GM20431 (cell line): ENCODE measurements around the gene LENEP.

Experiments used
- in situ Hi-C: fragments of 300-500 bp; cut with MseI, MboI; formaldehyde crosslinking; loops from one replicate; pipeline ENCODE4 v1.15.0; 2020; ENCODE audit warnings: low sequenced_read_pairs; ENCODE audit not compliant: unreplicated experiment

LENEP gene

DNA sequence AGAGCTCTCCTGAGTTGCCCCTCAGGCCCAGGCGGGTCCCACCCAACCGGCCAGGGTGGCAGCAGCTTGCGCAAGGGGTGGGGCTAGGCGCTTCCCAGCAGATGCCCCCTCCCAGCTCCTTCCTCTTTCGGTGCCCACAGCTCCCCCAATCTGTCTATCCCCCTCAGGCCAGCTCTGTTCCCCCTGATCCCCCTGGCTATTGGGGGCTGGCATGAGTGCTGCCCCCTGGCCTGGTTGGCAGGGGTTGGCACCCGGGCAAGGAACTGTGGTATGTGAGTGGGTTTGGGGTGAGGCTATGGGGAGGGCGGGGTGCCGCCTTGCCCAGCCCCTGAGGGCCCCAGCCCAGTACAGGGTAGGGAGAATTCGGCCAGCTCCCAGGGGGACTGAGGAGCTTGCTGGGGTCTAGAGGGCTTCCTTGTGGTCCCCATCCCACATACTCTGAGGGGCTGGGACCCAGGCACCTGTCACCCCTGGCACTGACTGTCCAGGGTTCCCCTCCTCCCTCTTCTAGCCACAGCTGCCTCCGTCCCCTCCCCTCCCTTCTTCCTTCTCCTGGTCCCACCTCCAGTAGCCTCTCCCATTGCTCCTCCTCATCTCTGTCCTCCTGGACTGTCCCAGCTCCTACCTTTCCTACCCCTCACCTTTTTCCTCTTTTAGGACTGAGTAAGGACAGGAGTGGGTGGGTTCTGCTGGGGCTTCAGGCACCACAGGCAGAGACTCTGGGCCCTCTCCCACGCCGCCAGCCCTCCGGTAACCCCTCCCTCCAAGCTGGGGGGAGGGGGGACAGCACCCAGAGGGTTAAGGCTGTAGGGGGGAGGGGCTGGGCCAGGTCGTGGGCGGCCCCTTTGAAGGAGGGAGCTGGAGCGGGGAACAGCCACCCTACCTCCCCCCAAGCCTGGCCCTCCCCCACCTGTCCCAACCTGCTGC, 14.9 kb downstream of the LENEP start:
- in situ Hi-C loops: no loop called here

DNA sequence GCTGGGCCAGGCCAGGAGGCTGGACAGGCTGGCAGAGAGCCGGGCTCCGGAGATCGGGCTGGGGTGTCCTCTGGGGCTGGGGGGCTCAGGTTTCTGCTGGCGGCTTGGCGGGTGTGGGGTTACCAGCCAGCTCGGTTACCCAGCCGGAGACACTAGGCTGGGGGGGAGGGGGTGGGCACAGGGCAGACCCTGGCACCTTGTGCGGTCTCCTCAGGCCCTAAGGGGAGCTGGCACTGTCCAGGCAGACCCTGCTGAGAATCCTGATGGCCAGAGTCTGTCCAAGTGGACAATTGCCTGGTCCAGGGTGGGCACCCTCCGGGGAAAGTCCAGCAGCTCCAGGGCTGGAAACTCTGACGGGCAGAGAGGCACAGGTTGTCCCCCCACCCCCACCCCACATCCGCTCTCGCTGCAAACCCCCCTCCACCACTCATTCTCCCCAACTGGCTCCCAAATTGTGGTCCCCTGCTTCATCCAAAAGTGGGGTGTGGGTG, 15.9 kb downstream of the LENEP start:
- in situ Hi-C loops: no loop called here

DNA sequence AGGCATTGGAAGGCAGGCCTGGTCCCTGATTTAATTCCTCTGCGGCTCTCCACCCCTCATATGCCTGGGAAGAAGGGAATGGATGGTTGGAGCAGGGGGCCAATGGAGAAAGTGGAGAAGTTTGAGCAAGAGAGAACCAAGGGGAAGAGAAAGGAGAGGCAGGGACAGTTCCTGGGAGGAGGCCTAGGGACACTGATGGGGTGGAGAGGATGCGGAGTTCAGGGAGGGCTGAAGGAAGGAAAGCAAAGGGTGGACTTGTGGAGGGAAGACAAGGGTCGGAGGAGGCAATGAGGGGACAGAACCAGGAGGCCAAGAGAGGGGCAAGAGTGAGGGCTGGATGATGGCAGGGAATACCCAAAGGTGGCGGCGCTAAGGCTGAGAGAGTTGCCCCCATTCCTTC, 16.4 kb downstream of the LENEP start:
- in situ Hi-C loops: no loop called here

DNA sequence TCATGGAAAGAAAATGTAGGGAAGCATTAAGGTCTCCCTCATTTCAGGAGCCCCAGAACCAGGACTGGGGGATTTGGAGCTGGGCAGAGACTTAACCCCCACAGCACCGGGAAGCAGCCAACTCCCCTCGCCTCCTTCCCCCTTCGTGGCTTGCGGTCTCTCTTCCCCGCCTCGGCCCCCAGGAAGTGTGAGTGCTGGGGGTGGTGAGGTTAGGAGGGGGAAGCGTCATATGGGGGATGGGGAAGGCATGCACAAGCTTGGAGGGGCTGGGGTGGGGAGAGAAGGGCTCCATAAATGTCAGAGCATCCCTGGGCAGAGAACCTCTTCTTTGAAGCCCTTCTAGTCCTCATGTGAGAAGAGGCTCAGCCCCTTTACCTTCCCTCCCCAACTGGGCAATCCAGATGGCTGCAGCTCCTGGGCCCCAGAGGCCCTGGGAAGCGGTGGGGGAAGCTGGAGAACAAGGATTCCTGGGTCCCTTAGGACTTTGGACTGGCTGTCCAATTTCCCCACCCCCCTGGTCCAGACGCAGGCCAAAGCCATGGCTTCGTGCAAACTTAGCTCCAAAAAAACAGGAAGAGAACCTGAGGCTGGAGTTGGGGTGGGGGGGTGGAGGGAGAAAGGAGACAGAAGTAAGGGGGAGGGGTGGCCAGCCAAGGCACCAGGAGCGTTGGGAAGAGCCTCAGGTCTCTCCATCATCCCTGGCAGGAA, 17.0 kb downstream of the LENEP start:
- in situ Hi-C loops: no loop called here

DNA sequence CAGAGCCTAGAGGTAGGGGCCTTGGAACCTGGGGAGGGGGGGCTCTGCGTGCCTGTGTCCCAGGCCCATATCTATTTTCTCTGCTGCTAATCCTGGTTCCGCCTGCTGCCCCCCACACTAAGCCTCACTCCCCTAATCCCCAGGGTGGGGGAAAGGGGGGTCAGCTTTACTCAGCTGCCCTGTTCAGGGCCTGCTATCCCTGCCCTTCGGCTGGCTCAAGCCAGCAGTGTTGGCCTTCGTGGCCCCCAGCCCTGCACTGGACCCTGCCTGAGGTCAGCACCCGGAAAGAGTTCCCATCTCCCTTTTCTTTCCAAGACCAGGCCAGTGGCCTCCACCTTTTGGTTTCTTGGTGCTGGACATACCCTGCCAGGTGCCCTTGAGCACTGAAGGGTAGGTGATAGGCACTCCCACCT, 17.6 kb downstream of the LENEP start:
- in situ Hi-C loops: no loop called here

DNA sequence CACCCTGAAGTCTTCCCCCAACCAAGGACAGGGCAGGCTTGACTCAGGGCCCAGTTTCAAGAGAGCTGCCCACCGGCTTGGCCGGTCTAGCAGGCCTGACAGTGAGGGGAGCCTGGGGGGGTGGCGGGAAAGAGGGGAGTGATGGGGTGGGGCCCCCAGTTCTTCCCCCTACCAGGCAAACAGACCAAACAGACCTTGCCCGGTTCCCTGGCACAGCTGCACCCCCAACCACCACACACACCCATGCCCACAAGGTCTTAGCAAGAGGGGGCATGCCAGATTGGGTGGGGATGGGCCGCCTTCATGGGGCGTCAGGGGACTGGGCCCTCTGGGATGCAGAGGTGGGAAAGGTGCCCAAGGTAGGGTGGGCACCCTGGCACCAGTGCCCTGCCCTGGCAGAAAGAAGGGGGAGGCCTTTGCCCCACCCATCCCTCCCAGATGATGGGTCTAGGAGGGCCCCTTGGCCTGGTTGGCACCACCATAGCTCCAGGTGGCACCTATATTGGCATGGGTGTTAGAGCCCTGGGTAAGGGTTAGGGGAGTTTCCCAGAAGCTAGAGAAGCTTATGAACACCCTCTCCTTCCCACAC, 18.1 kb downstream of the LENEP start:
- in situ Hi-C loops: no loop called here

DNA sequence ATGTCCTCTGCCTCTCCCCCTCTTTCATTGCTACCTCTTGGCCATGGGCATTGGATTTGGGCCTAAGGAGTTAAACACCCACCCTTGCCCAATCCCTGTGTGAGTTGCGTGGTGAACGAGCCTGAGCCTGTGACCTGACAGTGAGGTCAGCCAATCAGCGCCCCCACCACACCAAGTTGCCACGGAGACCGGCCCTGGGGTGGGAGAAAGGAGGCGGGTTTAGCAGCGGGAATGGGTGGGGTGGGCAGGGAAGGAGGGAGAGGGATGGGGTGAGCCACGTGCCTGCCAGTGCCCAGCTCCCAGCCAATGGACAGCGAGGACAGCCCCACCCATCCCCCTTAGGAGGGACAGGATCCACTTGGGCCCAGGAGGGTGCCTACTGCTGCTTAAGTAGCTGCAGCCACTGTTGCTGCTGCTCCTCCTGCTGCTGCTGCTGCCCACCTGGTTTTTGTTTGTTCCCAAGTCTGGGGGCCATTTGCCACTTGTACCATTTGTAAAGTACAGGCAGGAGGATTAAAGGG, 18.7 kb downstream of the LENEP start:
- in situ Hi-C loops: no loop called here

DNA sequence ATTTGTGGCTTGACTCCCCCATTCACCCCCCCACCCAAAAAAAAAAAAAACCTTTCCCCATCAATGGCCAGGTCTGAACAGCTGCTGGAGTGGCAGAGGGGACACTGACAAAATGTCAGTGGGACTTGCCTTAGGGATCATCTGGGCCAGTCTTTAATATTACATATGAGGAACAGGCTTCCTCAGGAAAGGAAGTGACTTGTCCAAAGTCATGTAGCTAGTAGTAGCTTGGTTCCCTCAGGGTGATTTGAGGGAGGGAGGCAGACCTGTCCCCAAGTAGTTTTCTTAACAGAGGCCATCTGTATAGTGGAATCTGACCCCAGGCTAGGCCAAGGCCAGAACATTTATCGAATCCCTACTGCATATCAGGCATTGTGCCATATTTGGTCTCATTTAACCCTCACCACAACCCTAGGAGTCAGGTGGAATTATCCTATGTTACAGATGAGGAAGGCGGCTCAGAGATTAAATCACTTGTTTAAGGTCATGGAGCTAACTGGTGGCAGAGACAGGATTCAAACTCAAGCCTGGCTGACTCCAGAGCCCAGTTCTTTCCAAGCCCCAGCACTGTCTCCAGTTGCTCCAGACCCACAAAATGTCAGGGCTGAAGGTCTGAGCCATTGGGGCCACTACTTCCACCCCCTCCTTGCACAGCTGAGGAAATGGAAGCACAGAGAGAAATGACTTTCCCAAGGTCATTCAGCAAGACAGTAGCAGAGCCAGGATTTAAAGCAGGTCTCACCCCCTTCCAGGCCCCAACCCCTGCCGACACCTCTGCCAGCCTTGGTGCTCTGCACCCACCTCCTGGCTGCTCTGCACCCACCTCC, 19.6 kb downstream of the LENEP start:
- in situ Hi-C loops: no loop called here

DNA sequence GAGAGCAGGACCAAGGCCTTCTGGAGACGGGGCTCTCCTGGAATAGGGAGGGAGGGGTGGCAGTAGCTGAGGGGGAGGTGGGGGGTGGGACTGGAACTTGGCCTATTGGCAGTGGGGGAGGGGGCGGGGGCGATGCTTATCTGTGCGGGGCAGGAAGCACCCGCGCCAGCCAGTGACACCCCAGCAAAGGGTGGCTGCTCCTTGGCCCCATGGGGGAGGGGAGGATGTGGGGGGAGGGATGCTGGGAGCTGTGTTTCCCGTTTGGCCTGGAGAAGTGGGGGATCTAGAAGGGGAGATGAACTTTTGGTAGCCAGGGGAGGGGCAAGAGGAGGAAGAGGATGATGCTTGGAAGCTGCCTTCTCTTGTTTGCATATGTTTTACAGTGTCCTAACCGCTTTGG, 20.2 kb downstream of the LENEP start:
- in situ Hi-C loops: no loop called here

DNA sequence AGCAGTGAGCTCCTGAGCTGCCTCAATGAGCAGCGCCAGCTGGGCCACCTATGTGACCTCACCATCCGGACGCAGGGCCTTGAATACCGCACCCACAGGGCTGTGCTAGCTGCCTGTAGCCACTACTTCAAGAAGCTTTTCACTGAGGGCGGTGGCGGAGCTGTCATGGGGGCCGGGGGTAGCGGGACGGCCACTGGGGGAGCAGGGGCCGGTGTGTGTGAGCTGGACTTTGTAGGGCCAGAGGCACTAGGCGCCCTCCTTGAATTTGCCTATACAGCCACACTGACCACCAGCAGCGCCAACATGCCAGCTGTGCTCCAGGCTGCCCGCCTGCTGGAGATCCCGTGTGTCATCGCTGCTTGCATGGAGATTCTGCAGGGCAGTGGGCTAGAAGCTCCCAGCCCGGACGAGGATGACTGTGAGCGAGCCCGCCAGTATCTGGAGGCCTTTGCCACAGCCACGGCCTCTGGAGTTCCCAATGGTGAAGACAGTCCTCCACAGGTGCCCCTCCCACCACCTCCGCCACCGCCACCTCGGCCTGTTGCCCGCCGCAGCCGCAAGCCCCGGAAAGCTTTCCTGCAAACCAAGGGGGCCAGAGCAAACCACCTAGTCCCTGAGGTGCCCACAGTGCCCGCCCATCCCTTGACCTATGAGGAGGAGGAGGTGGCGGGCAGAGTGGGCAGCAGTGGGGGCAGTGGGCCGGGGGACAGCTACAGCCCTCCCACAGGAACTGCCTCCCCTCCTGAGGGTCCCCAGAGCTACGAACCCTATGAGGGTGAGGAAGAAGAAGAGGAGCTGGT, 21.5 kb downstream of the LENEP start:
- in situ Hi-C loops: no loop called here

DNA sequence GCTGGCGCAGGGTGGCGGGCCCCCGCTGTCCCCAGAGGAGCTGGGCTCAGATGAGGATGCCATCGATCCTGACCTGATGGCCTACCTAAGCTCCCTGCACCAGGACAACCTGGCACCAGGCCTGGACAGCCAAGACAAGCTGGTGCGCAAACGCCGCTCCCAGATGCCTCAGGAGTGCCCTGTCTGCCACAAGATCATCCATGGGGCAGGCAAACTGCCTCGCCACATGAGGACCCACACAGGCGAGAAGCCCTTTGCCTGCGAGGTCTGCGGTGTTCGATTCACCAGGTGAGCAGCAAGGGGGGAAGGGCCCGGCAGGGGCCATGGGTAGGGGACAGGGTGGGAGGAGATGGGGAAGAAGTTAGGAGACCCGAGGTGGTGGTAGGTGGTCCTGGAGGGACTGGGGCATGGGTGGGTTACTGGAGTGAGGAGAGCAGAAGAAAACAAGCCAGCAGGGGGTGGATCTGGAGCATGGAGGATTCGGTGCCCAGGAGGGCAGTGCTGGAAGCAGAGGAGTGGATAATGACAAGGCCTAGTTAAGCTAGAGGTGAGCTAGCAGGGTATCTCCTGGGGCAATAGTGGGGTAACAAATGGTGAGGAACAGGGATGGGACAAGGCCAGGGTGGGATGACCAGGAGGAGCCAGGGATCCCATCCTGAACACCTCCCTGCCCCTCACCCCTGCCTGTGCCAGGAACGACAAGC, 22.3 kb downstream of the LENEP start:
- in situ Hi-C loops: no loop called here

DNA sequence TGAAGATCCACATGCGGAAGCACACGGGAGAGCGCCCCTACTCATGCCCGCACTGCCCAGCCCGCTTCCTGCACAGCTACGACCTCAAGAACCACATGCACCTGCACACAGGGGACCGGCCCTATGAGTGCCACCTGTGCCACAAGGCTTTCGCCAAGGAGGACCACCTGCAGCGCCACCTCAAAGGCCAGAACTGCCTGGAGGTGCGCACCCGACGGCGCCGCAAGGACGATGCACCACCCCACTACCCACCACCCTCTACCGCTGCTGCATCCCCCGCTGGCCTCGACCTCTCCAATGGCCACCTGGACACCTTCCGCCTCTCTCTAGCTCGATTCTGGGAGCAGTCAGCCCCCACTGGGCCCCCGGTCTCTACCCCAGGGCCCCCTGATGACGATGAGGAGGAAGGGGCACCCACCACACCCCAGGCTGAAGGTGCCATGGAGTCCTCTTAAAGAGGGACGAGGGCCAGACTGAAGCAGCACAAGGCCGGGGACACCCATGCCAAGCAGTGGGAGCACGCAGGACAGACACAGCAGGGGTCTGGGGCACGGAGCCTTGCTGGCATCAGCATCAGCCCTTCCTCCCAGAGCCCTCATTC, 22.9 kb downstream of the LENEP start:
- in situ Hi-C loops: no loop called here

DNA sequence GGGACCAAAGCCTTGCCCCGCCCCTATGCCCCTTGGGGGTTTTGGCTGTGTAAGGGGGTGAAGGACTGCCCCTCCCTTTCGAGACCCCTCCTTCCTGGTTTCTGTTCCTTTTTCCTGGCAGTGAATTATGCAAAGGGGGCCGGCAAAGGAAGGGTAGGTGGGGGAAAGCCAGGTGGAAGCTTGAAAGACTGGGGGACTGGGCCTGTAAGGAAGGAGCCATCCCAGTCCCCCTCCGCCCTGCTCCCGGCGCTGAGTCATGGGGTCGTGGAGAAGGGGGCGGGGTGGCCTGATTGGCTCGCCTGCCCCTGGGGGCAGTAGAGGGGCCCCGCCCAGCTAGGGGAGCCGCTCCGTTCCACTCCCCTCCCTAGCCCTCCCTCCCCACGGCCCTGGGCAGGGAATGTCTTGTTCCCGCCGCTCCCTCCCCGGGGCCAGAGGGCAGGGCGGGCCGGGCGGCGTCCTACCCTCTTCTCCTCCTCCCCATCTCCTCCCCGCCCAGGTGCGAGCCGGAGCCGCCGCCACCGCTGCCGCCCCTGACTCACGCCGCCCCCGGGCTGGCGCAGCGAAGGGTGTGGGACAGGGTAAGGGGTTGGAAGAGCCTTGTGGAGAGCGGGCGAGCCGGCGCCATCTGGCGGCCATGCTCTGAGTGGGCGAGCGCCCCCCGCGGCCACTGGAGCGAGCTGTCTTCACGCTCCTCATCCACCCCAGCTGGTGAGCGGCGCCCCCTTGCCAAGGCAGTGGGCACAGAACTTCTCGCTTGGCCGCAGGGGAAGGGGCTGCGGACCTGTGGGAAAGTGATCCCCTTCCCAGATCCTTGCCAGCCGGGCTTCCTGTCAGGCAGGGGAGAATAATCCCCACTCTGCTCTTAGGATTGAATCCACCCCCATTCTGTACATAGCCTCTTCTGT, 23.9 kb downstream of the LENEP start:
- in situ Hi-C loops: no loop called here

DNA sequence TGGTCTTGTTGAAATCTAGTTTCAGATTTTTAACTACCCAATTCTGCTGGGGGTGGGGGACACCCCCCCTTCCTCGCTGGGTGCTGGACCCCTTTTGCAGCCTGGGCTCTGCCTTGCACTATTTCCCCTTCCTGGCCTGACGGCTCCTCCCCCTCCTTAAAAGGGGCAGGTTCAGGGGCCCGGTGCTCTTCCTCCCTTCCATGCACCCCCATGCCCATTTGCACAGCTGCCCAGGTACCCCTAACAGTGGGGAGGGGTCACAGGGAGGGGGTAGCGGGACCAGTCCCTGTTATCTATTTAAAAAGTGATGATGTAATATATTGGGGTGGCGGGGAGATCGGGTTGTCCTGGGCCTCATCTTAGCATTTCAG, 24.5 kb downstream of the LENEP start:
- in situ Hi-C loops: no loop called here

DNA sequence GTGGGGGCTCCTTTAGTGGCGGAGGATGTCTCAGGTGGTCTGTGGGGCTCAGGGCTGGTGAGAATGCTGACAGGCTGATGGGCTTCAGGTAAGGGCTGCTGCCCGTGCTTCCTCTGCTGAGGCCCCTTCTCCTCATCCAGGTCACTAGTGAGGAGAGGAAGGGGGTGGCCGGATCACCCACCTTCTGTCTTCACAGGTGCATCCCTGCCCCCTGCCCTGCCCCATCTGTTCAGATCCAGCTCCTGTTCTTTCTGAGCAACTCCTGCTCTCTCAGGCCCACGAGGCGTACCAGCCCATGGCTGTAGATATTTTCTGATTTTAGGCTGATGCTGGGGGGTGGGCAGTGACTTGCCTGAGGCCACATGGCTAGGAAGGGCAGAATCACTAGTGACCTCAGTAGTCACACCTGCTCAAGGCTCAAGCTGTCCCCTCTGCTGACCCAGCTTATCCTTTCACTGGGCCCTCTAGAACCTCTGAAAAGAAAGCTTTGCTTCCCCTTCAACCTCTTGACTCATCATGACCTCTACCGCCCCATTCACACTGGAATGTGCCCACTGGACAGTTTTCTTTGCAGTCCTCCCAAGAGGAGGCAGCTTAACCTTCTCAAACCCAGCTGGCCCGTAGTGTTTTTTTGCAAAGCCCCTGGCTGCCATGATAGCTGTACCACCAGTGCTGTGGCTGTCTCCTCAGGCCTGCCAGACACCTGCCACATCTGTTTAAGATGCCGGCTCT, 25.4 kb downstream of the LENEP start:
- in situ Hi-C loops: no loop called here

DNA sequence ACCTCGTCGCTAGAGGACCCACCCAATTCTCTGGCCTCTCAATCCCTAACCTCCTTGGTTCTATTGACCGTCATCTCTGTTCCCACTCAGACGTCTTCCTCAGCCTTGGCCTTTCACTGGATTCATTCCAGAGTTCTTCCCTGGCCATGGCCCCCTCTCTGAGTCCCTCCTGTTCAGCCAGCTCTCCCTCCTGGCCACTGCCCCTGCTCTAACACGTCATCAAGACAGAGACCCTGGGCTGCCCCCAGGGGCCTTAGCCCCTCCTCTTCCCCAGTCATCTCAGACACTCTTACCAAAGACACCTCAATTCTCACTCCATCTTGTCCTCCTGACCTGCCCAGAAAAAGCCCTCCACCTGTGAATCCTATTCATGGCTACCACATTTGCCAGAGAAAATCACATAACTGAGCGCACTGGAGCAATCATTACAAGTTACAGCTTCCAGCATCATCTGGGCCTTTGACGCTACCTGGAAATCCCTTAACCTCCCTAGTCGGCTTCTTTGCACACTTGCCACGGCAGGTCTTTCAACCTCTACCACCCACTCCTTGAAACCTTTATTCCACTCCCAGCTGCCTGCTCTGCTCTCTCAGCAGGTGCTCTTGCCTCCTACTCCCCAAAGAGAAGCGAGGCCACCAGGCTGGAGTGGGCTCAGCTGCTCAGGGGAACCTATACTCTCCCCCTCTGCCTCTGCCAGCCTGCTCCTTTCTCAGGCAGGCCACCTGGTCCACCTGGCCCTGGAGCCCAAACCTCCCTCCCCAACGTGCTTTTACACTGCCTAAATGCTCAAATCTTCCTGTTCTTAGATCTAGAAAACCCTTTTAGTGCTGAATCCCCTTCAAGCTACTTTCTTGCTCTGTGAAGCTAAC, 26.2 kb downstream of the LENEP start:
- in situ Hi-C loops: no loop called here
